ENCODE results near the gene HEXD.
"Not testable (repeated sequence)": the region's sequence is repeated elsewhere in the genome, so short reads cannot be mapped to it uniquely, and the experiment has no call there.

The HEXD gene

DNA sequence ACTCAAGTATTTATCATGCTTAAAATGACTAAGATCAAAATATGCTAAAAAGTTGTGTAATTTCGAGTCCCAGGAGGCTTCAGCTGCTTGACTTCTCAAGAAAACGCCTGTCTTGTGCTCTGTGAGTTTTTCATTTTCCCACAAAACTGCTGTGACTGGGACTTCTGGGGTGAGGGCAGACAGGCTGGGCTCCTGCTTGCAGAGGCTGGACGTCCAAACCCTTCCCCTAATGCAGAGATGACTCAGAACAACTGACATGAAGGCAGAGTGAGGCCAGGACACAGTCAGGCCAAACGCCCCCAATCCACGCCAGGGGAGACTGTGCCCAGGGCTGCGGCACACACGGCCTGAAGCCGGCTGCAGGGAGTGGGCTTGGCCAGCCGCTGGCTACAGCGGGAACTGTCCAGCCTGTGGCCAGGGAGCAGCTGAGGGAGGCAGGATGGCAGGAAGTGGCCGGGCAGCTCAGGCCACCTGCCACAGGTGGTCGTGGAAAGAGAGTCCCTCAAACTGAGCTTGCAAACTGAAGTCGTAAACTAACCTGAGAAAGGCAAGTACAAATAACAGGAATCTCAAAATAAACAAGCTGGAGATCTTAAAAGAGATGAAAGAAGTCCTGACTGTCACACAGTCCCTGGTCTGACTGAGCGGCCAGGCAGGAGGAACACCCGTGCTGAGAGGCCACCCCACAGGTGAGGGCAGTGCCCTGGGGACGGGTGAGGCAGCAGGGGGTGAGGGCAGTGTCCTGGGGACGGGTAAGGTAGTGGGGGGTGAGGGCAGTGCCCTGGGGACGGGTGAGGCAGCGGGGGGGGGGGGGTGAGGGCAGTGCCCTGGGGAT, 21.3 kb upstream of the HEXD start:
- DNase-seq (ENCODE audit: low read depth in 2 of 2, low spot score in 1 of 2): no peak

GRCh38 chr17:82397449-82398335, 20.5 kb upstream of the HEXD start:
- no peak for DNase-seq (ENCODE audit: low read depth in 2 of 2, low spot score in 1 of 2)

DNA sequence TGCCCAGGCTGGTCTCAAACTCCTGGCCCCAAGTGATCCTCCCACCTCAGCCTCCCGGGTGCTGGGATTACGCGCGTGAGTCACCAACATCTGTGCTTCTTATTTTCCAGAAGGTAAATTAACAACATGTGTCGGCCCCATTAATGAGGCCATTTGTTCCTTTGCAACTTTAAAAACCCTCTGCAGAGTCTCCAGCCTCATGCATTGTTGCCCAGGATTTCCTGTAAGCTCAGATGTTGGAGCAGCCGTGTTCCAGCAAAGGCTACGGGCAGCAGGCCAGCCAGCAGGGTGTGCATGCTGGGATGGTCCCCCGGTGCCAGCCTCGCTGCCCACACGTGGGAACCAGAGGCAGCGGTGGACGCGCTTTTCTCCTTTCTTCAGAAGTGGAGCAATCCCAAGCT, 19.1 kb upstream of the HEXD start:
- no peak for DNase-seq (ENCODE audit: low read depth in 2 of 2, low spot score in 1 of 2)

- no peak for DNase-seq (ENCODE audit: low read depth in 2 of 2, low spot score in 1 of 2)
Observed at GRCh38 chr17:82399601-82400101, 18.5 kb upstream of the HEXD start.

- DNase-seq (ENCODE audit: low read depth in 2 of 2, low spot score in 1 of 2): no peak
Observed at GRCh38 chr17:82400206-82400605, 17.9 kb upstream of the HEXD start.

DNA sequence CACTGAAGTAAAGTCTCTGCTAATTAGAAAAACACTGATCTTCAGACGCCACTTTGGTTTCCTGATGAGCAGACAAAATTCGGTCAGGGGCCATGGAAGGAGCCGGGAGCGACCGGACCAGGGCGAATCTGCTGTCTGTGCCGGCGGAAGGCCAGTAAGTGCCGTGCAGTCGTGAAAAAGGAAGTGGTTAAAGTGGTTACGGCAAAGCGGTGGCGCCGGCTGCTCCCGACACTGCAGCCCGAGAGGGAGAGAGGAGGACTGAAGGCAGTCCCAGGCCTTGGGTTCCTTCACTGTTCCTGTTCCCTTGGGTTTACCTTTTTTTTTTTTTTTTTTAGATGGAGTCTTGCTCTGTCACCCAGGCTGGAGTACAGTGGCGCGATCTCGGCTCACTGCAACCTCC, 17.3 kb upstream of the HEXD start:
- peak; percentile 23 for DNase-seq (ENCODE audit: low read depth in 2 of 2, low spot score in 1 of 2)

- no peak for DNase-seq (ENCODE audit: low read depth in 2 of 2, low spot score in 1 of 2)
Observed at GRCh38 chr17:82402865-82403264, 15.3 kb upstream of the HEXD start.

GRCh38 chr17:82403662-82404660, 14.2 kb upstream of the HEXD start:
- DNase-seq (ENCODE audit: low read depth in 2 of 2, low spot score in 1 of 2): no peak

GRCh38 chr17:82405051-82405450, 13.1 kb upstream of the HEXD start:
- DNase-seq (ENCODE audit: low read depth in 2 of 2, low spot score in 1 of 2): no peak

DNA sequence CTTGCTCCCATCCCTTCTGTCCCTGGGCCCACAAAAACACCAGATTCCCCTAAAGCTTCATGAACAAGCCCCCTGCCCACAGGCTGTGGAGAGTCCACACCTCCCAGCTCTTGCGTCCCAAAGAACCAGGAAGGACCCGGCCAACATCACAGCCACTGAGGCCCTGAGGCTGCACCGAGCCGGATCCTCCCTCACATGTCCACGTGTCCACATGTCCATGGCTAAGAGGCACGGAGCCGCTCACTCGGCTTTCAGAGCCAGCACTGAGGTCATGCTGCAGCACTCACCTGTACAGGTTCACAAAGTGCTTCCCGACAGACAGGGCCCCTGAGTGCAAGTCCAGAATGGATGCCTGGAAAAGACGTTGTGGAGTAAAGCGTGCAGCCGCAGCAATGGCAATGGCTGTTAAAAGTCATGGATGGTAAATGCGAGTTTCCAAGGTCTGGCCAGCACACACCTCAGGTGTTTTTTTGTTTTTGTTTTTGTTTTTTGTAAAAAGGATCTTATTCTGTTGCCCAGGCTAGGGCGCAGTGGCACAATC, 11.9 kb upstream of the HEXD start:
- no peak for DNase-seq (ENCODE audit: low read depth in 2 of 2, low spot score in 1 of 2)

GRCh38 chr17:82407255-82407654, 10.9 kb upstream of the HEXD start:
- DNase-seq (ENCODE audit: low read depth in 2 of 2, low spot score in 1 of 2): no peak

DNA sequence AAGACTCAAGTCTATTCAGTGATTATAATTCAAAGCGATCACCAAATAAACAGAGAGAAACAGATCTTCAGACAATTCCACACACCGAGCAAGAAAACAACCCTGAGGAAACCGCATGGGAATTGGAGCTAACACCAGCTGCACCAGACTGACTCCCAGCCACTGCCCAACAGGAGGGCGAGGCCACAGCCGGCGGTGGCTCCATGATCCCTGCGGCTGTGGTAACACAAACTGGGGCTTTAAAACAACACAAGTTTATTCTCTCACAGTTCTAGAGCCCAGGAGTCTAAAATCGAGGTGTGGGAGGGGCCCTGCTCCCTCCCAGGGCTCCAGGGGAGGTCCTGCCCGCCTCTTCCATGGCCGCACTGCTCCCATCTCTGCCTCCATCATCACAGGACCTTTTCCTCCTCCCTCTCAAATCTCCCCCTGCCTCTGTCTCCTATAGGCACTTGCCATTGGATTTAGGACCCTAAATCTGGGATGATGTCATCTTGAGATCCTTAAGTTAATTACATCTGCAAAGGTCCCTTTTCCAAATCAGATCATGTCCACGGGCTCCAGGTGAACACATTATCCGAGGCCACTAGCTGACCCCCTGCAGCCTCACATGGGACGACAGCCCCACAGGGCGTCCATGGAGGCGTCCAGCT, 9.7 kb upstream of the HEXD start:
- DNase-seq (ENCODE audit: low read depth in 2 of 2, low spot score in 1 of 2): no peak

DNA sequence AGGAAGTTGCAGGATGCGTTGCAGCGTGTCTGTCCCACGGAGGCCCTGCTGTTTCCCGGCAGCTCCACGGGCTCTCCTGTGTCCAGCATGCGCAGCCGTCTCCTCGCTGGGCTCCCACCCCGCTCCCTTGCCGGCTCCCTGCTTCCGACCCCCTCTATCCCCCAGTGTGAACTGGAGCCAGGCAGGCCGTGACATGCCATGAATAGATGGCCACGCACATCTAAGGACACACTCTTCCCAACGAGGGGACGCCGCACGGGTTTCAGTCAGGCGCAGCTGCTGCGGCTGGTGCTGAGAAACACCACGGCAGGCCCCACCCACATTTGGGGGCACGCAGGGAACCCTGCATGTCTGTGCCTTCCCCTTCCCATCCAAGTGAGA, 9.2 kb upstream of the HEXD start:
- no peak for DNase-seq (ENCODE audit: low read depth in 2 of 2, low spot score in 1 of 2)

- no peak for DNase-seq (ENCODE audit: low read depth in 2 of 2, low spot score in 1 of 2)
Observed at GRCh38 chr17:82410014-82410716, 8.0 kb upstream of the HEXD start.

DNA sequence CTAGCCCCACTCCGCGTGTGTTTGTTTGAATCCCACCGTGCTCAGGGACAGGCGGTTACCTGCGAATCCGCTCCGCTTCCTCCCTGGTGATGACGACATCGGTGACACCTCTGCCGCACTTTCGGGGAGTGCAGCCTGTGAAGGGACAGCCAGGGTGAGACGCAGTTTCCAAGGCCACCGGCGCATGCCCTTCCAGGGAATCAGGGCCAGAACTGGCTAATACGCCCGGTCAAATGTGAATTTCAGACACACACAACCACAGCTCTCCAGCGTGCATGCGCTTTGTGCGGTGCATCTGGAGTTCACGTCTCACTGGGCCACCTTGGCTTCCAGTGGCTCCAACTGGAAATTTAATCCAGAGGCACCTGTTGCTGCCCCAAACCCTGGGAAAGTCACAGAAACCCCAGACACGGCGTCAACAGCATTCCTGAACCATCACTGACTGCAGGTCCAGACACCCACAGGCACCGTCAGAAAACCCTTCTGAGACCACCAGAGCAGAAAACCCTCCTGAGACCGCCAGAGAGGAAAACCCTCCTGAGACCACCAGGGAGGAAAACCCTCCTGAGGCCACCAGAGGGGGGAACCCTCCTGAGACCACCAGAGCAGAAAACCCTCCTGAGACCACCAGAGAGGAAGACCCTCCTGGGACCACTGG, 6.6 kb upstream of the HEXD start:
- no peak for DNase-seq (ENCODE audit: low read depth in 2 of 2, low spot score in 1 of 2)

DNA sequence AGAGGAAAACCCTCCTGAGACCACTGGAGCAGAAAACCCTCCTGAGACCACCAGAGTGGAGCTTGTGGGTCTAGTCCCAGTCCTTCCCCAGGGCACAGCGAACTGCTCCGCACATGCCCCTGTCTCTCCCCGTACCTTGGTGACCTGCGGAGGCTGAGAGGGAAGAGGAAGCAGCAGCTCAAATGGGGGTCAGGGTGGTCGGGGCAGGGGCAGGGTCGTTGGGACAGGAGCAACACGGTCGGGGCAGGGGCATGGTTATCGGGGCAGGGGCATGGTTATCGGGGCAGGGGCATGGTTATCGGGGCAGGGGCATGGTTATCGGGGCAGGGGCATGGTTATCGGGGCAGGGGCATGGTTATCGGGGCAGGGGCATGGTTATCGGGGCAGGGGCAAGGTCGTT, 6.1 kb upstream of the HEXD start:
- DNase-seq (ENCODE audit: low read depth in 2 of 2, low spot score in 1 of 2): not testable (repeated sequence)

DNA sequence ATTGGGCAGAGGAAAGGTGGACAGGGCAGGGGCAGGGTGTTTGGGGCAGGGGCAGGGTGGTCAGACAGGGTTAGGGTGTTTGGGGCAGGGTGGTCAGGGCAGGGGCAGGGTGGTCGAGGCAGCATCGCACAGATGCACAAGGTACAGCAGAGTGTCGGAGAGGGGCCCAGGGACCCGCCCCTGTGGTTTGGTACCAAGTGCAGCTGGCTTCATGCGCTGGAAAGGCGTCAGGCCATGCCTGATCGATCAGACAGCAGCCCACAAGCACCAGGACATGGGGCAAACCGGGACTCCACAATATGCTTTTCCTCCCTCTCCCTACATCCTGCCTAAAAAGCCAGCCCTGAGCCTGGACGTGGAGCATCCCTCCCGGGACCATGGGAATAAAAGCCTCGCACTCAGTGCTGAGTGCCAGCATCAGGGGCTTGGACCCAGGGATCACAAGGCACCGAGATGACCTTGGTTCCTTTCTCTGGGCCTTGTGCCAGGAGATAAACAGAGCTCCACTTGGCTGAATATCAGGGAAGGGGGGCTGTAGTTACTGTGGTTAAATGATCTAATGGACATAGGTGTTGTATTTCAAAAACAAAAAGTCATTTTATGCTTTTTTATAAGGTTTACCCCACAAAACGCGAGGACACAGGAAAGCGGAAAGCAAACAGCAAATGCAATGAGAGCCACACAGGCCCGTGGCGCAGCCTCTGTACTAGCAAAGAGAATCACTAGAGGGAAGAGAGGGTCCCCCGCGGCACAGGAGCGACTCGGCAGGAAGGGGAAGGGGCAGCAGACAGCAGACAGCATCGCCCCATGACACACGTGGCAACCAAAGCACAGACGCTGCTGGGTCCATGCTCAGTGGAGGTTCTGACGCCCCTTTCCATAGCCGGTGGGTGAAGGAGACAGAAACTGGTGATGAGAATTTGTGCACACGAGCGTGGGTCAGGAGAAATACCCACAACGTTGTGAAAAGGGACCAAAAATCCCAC, 5.3 kb upstream of the HEXD start:
- no peak for DNase-seq (ENCODE audit: low read depth in 2 of 2, low spot score in 1 of 2)

All from stimulated activated CD8-positive, alpha-beta memory T cell treated with anti-CD3 and anti-CD28 coated beads, Interleukin-4, amount 100 ng/mL, for 1 hour (primary cell).